ENCODE measurements around the gene ANKRD42.

DNA sequence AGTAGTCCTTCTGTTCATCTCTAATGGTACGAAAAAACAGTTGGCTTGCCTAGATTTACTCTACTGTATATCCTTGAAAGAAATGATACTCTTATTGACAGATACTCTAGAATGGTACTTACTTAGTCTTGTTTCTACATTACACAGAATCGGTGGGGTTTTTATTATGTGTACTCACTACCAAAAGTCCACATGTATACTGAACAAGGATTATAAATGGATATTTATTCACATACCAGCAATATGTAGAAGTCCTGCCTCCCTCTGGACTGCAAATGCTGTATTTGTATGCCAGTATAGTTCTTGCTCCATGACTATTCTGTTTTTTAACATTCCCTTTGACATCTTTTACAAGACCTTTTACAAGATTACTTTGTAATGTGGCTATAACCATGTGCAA, 22.6 kb upstream of the ANKRD42 start:
- TF ChIP-seq, protein P1, sequence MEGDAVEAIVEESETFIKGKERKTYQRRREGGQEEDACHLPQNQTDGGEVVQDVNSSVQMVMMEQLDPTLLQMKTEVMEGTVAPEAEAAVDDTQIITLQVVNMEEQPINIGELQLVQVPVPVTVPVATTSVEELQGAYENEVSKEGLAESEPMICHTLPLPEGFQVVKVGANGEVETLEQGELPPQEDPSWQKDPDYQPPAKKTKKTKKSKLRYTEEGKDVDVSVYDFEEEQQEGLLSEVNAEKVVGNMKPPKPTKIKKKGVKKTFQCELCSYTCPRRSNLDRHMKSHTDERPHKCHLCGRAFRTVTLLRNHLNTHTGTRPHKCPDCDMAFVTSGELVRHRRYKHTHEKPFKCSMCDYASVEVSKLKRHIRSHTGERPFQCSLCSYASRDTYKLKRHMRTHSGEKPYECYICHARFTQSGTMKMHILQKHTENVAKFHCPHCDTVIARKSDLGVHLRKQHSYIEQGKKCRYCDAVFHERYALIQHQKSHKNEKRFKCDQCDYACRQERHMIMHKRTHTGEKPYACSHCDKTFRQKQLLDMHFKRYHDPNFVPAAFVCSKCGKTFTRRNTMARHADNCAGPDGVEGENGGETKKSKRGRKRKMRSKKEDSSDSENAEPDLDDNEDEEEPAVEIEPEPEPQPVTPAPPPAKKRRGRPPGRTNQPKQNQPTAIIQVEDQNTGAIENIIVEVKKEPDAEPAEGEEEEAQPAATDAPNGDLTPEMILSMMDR (conservative IDR thresholded peaks at IDR 0.05; ENCODE audit: low read depth, low read length) = no peak
- TF ChIP-seq EZH2 (IDR thresholded peaks at IDR 0.05; ENCODE audit: borderline replicate concordance, low read depth, low read length, poor library complexity, severe bottlenecking) = no peak

All from A673 (cell line).